ENCODE data around the gene PTPRN2.

Gene PTPRN2

DNA sequence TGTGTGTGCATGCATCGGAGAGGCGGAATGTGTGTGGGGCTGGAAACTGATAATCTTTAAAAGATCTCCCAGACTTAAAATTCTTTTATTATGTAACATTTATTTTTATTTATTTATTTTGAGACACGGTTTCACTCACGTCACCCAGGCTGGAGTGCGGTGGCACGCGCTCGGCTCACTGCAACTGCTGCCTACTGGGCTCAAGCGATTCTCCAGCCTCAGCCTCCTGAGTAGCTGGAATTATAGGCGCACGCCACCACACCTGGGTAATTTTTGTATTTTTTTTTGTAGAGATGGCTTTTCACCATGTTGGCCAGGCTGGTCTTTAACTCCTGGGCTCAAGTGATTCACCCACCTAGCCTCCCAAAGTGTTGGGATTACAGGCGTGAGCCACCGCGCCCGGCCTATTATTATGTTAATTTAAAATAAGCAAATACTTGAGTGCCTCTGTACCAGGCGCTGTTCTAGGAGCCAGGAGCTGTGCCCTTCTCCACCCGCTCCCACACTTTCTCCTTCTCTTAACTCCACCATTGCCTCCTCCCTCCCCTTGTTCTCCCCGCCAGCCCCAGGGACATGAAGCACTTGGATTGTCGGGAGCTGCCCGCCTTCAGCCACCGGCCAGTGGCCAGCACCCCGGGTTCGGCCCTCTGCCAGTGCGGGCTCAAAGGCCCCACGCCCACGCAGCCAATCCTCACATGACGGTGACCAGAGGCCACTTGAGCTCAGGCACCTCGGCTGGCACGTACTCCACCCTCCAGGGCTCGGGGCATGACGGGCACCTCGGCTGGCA lies 1087.3 kb downstream of the PTPRN2 start:
- ChIA-PET POLR2A (no interaction called here), CTCF (no interaction called here)
- TF ChIP-seq PKNOX1 (IDR thresholded peaks at IDR 0.05) (no peak), BHLHE40 (IDR thresholded peaks at IDR 0.05; ENCODE audit: borderline replicate concordance) (no peak)
- DNase-seq (ENCODE audit: extremely low spot score) = no peak

- ChIA-PET CTCF (no interaction called here), POLR2A (no interaction called here)
- no peak for DNase-seq (ENCODE audit: extremely low spot score)
- TF ChIP-seq ELF4 (IDR thresholded peaks at IDR 0.05) (no peak), TARDBP (IDR thresholded peaks at IDR 0.05) (no peak), FOXK2 (IDR thresholded peaks at IDR 0.05) (no peak), SP1 (IDR thresholded peaks at IDR 0.05) (no peak), ZNF384 (IDR thresholded peaks at IDR 0.05) (no peak), NFRKB (IDR thresholded peaks at IDR 0.05) (no peak), FOXM1 (IDR thresholded peaks at IDR 0.05; ENCODE audit: borderline replicate concordance) (no peak), SUZ12 (IDR thresholded peaks at IDR 0.05) (no peak), PKNOX1 (IDR thresholded peaks at IDR 0.05) (no peak), CTBP1 (IDR thresholded peaks at IDR 0.05; ENCODE audit: borderline replicate concordance) (no peak), LEF1 (IDR thresholded peaks at IDR 0.05; ENCODE audit: borderline replicate concordance) (no peak)
Observed at GRCh38 chr7:157499835-157500153, 1087.8 kb downstream of the PTPRN2 start.

- ChIA-PET POLR2A (no interaction called here), CTCF (no interaction called here)
- TF ChIP-seq FOXM1 (IDR thresholded peaks at IDR 0.05; ENCODE audit: borderline replicate concordance) (no peak), NFRKB (IDR thresholded peaks at IDR 0.05) (no peak), ARNT (IDR thresholded peaks at IDR 0.05) (no peak), ZNF384 (IDR thresholded peaks at IDR 0.05) (no peak), L3MBTL2 (conservative IDR thresholded peaks at IDR 0.05) (no peak), ELF4 (IDR thresholded peaks at IDR 0.05) (no peak), PKNOX1 (IDR thresholded peaks at IDR 0.05) (no peak), FOXA1 (IDR thresholded peaks at IDR 0.05) (no peak), TARDBP (IDR thresholded peaks at IDR 0.05) (no peak), CTBP1 (IDR thresholded peaks at IDR 0.05; ENCODE audit: borderline replicate concordance) (no peak), HDGF (IDR thresholded peaks at IDR 0.05; ENCODE audit: borderline replicate concordance) (no peak)
- no peak for DNase-seq (ENCODE audit: extremely low spot score)
Observed at GRCh38 chr7:157499121-157499834, 1088.3 kb downstream of the PTPRN2 start.

DNA sequence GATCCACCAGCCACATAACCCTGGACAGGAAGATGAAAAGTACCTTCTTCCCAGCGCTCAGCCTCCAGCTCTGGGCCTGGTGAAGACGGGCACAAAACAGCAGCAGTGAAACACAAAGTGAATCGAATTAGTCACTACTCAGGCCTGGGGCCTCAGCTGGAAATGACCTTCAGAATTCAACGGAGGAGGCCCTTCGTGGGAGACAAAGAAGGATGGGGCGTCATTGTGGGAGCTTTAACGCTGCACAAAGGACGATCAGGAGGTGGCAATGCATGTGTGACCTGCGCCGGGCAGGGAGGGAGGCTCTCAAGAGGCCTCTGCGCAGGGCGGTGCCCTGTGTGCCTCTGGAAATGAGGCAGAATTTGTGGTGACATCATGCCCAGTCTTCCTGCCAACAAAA lies 1089.0 kb downstream of the PTPRN2 start:
- ChIA-PET CTCF (no interaction called here), POLR2A (no interaction called here)
- TF ChIP-seq FOXM1 (IDR thresholded peaks at IDR 0.05; ENCODE audit: borderline replicate concordance) (no peak), ARNT (IDR thresholded peaks at IDR 0.05) (no peak), L3MBTL2 (conservative IDR thresholded peaks at IDR 0.05) (no peak), BHLHE40 (IDR thresholded peaks at IDR 0.05; ENCODE audit: borderline replicate concordance) (no peak), LEF1 (IDR thresholded peaks at IDR 0.05; ENCODE audit: borderline replicate concordance) (no peak), NFRKB (IDR thresholded peaks at IDR 0.05) (no peak), SUZ12 (IDR thresholded peaks at IDR 0.05) (no peak)
- no peak for DNase-seq (ENCODE audit: extremely low spot score)

- ChIA-PET CTCF (no interaction called here), POLR2A (no interaction called here)
- no peak for TF ChIP-seq SUZ12 (IDR thresholded peaks at IDR 0.05)
- TF ChIP-seq CTBP1 (IDR thresholded peaks at IDR 0.05; ENCODE audit: borderline replicate concordance) = no peak
- TF ChIP-seq PKNOX1 (IDR thresholded peaks at IDR 0.05) = no peak
- no peak for TF ChIP-seq FOXK2 (IDR thresholded peaks at IDR 0.05)
- no peak for TF ChIP-seq LEF1 (IDR thresholded peaks at IDR 0.05; ENCODE audit: borderline replicate concordance)
- no peak for TF ChIP-seq ZNF384 (IDR thresholded peaks at IDR 0.05)
- TF ChIP-seq SP1 (IDR thresholded peaks at IDR 0.05) = no peak
- DNase-seq (ENCODE audit: extremely low spot score) = no peak
Observed at GRCh38 chr7:157497744-157498651, 1089.6 kb downstream of the PTPRN2 start.
